Measurements from ENCODE around the gene PLXNA1. TPM values are rescaled to one million over a fixed set of nuclear protein-coding genes. Genes with fewer than 3 reads are reported as not detected.

The PLXNA1 gene
- 1 to 10 TPM; 2.5 to 4.3 (median 2.8) TPM for total RNA-seq
- total RNA-seq (2013), result 1.9 TPM

DNA sequence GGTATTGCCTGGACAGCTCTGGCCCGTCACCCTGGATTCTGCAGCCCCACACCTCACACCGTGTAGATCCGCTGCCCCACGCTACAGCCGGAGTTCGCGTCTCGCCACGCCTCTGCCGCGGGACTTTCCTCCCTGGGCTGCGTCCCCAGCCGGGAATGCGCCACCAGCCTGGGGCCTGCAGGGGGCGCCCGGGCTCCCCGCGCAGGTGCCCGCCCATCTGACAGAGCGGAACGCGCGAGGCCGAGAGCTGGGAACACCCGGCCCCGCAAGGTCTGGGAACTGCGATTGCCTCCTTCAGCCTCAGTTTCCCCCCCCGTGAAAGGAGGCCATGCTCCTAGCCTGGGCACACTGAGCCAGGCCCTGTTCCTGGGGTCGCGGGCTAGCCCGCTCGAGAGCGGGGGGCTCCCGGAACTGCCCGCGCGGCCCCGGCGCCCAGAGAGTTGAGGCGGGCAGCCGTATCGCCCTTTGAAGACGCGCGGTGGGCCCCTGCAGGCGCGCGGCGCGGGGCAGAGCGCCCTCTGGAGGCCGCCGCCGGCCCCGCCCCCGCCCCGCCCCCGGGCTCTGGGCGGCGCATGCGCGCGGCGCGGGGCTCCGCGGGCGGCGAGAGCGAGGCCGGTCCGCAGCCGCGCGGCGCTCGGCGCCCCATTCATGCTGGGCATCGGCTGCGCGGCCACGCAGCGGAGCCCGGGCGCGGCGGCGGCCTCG, at the start of gene PLXNA1:
Gene PLXNA1, plus strand, starts transcription at position 645 of the 705 bp plus-strand sequence. CDS start 5,479 bp downstream, outside the sequence.
- intact Hi-C loops (cut with micrococcal nuclease), result loop anchor here (1.0 to 10.0 kb wide), 4 partner anchors 71 to 460 kb away; partner anchors contain the start of genes CHCHD6 and CHST13
- Histone ChIP-seq H3K27me3 (ENCODE audit: control insufficient read depth, insufficient read depth, low read length) (peaks cover 3% of the 10 kb centered on the region), H3K4me3 (ENCODE audit: low read length) (peak within 1 kb of the TSS; percentile 49), H3K36me3 (ENCODE audit: control insufficient read depth, insufficient read depth, low read length) (no peaks in the 10 kb centered on the region), H3K4me1 (ENCODE audit: control insufficient read depth, insufficient read depth, low read length) (peaks cover 22% of the 10 kb centered on the region), H3K27ac (ENCODE audit: low read length) (peak within 1 kb of the TSS; percentile 98), H3K9me3 (ENCODE audit: control insufficient read depth, insufficient read depth, low read length) (no peaks in the 10 kb centered on the region)
- no peaks in the 10 kb centered on the region for H3K36me3 Mint-ChIP-seq
- H3K4me3 Mint-ChIP-seq, result peak within 1 kb of the TSS; percentile 83
- H3K9me3 Mint-ChIP-seq, result no peaks in the 10 kb centered on the region
- H3K4me1 Mint-ChIP-seq, result peaks cover 0 to 13% of the 10 kb centered on the region in 2 donors
- WGBS (ENCODE audit: insufficient coverage), result under 1% methylated on average over 89 of the region's 89 CpGs
- H3K27me3 Mint-ChIP-seq (ENCODE audit: low read depth in 2 of 2), result peaks cover 23 to 28% of the 10 kb centered on the region in 2 donors
- TF ChIP-seq, protein P1, sequence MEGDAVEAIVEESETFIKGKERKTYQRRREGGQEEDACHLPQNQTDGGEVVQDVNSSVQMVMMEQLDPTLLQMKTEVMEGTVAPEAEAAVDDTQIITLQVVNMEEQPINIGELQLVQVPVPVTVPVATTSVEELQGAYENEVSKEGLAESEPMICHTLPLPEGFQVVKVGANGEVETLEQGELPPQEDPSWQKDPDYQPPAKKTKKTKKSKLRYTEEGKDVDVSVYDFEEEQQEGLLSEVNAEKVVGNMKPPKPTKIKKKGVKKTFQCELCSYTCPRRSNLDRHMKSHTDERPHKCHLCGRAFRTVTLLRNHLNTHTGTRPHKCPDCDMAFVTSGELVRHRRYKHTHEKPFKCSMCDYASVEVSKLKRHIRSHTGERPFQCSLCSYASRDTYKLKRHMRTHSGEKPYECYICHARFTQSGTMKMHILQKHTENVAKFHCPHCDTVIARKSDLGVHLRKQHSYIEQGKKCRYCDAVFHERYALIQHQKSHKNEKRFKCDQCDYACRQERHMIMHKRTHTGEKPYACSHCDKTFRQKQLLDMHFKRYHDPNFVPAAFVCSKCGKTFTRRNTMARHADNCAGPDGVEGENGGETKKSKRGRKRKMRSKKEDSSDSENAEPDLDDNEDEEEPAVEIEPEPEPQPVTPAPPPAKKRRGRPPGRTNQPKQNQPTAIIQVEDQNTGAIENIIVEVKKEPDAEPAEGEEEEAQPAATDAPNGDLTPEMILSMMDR (IDR thresholded peaks at IDR 0.05), result peak; percentile 93
- H3K27ac Mint-ChIP-seq, result peak within 1 kb of the TSS; percentile 83 to 91
- ATAC-seq (peak; percentile 84 to 93 (median 84)), DNase-seq (peak; percentile 91 to 95)

DNA sequence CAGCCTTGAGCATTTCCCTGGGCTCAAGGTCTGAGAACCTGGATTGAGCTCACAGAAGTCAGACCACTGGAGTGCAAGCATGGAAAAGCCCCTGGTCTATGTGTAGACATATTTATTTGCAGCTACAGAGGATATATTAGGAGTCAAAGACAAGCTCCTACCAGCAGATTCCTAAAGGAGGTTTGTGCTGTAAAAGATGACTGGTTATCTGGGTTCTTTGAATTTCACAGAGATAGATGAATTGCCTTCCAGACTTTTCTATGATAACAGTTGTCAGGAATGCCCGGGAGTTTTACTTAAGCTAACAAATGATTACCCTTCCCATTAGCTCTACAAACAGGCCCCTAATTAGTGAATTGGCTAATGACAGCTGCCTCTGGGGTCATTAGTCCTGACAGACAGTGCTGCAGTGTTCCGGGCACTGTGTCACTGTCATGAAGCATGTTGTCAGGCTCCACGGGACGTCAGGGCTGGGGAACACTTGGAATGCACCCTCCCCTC, 48.8 kb upstream of the PLXNA1 start:
- WGBS (ENCODE audit: insufficient coverage), result 62% methylated on average over 4 of the region's 4 CpGs

DNA sequence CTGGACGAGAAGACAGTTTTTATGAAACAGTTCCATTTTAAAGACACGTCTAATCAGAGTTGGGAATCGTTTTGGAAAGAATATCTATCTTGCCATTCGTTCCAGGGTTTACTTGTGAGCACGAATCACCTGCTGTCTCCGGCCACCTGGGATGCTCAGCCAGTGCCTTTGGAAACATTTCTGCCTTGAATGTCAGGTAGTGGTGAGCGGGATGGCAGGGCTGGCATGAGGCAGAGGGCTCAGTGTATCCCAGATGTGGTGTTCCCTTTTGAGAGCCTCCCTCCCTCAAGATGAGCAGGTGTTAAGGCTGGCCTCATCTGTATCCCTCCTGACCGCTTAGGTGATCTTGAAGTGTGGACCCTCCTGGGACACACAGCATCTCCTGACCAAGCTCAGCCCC, 47.9 kb upstream of the PLXNA1 start:
- ATAC-seq (no peak), DNase-seq (no peak)
- Mint-ChIP-seq H3K27ac (no peak overlapping the region), H3K4me1 (peaks cover 0 to 10% of the 10 kb centered on the region in 2 donors), H3K4me3 (no peak overlapping the region), H3K27me3 (ENCODE audit: low read depth in 2 of 2) (peaks cover 4 to 20% of the 10 kb centered on the region in 2 donors), H3K36me3 (no peaks in the 10 kb centered on the region), H3K9me3 (no peaks in the 10 kb centered on the region)
- H3K36me3 ChIP-seq (ENCODE audit: control insufficient read depth, insufficient read depth, low read length), result no peaks in the 10 kb centered on the region
- WGBS (ENCODE audit: insufficient coverage), result 98% methylated on average over 8 of the region's 8 CpGs
- no peaks in the 10 kb centered on the region for H3K4me1 ChIP-seq (ENCODE audit: control insufficient read depth, insufficient read depth, low read length)
- TF ChIP-seq, protein P1 (IDR thresholded peaks at IDR 0.05), result no peak
- H3K27me3 ChIP-seq (ENCODE audit: control insufficient read depth, insufficient read depth, low read length), result no peaks in the 10 kb centered on the region
- H3K4me3 ChIP-seq (ENCODE audit: low read length), result no peak overlapping the region
- H3K27ac ChIP-seq (ENCODE audit: low read length), result no peak overlapping the region
- intact Hi-C loops (cut with micrococcal nuclease), result no loop called here
- no peaks in the 10 kb centered on the region for H3K9me3 ChIP-seq (ENCODE audit: control insufficient read depth, insufficient read depth, low read length)

More for the DNA sequence above, 48.8 kb upstream of the PLXNA1 start:
- Mint-ChIP-seq H3K27me3 (ENCODE audit: low read depth in 2 of 2) (peaks cover 8 to 29% of the 10 kb centered on the region in 2 donors), H3K4me3 (no peak overlapping the region), H3K9me3 (no peaks in the 10 kb centered on the region), H3K4me1 (peaks cover 0 to 10% of the 10 kb centered on the region in 2 donors), H3K36me3 (no peaks in the 10 kb centered on the region), H3K27ac (no peak overlapping the region)
- no peak overlapping the region for H3K4me3 ChIP-seq (ENCODE audit: low read length)
- H3K4me1 ChIP-seq (ENCODE audit: control insufficient read depth, insufficient read depth, low read length), result no peaks in the 10 kb centered on the region
- DNase-seq, result no peak
- H3K27ac ChIP-seq (ENCODE audit: low read length), result no peak overlapping the region
- no peaks in the 10 kb centered on the region for H3K9me3 ChIP-seq (ENCODE audit: control insufficient read depth, insufficient read depth, low read length)
- no peaks in the 10 kb centered on the region for H3K36me3 ChIP-seq (ENCODE audit: control insufficient read depth, insufficient read depth, low read length)
- H3K27me3 ChIP-seq (ENCODE audit: control insufficient read depth, insufficient read depth, low read length), result no peaks in the 10 kb centered on the region
- intact Hi-C loops (cut with micrococcal nuclease), result no loop called here
- no peak for ATAC-seq
- TF ChIP-seq, protein P1 (IDR thresholded peaks at IDR 0.05), result no peak
